ENCODE measurements around the gene SPO11. TPM values are rescaled to one million over a fixed set of nuclear protein-coding genes. Genes with fewer than 3 reads are reported as not detected.
A peak's percentile ranks its signal among the peaks of the same experiment; 100 is the strongest.

The SPO11 gene
- total RNA-seq, 1 experiment from 2014 or later = not detected

DNA sequence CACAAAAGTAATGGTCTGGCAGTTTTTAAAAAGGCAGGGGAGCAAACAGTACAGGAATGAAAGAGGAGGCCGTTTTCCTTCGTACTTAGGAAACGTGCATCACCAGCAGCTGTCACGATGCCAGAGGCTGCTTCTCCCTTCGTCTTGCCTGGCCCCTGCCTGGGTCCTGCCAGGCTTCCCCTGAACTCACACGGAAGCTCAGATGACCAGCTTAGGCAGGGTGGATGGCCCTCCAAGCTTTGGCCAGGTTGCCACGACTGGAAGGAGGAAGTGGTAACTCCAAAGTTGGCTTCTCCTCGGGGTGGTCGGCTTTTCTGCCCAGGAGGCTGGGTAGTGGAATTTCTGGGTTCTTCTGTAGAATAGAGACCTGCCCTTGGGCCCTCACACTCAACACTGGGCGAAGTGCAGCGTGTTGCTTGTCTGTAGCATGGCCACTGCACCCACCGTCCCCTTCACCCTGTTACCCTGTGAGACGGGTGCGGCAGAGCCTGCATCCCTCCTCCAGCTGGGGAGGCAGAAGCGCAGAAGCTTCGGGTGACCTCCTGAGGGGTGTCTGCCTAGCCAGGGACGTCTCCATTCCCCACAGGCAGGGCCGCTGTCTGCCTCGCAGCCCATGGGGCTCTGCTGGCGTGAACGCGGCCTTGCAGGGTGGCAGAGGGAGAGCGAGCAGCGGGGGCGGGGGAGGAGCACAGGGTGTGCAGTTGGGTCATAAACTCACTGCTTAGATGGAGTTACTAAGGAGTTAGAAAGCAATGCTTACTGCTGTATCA, 43.2 kb downstream of the SPO11 start:
- no peak for DNase-seq (ENCODE audit: extremely low read depth, low read depth)

DNA sequence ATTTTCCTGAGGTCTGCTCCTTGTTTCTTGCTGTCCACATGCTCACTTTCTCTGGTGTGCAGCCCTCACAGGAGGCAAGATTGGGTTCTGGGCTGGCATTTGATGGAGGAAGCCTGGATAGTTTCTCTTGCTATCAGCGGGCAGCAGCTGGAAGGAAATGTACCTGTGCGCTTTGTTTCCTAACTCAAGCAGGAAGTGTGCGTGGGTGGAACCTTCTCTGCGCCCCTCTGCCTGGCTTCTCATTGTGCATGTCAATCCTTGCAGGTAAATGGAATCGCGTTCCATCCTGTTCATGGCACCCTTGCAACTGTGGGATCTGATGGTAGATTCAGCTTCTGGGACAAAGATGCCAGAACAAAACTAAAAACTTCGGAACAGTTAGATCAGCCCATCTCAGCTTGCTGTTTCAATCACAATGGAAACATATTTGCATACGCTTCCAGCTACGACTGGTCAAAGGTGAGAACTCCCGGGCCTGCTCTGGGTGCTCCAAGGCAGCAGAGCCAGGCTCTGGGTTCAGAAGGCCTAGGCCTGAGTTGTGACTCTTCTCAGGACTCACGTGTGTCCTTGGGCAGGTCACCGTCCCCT, 44.8 kb downstream of the SPO11 start:
- no peak for DNase-seq (ENCODE audit: extremely low read depth, low read depth)

DNA sequence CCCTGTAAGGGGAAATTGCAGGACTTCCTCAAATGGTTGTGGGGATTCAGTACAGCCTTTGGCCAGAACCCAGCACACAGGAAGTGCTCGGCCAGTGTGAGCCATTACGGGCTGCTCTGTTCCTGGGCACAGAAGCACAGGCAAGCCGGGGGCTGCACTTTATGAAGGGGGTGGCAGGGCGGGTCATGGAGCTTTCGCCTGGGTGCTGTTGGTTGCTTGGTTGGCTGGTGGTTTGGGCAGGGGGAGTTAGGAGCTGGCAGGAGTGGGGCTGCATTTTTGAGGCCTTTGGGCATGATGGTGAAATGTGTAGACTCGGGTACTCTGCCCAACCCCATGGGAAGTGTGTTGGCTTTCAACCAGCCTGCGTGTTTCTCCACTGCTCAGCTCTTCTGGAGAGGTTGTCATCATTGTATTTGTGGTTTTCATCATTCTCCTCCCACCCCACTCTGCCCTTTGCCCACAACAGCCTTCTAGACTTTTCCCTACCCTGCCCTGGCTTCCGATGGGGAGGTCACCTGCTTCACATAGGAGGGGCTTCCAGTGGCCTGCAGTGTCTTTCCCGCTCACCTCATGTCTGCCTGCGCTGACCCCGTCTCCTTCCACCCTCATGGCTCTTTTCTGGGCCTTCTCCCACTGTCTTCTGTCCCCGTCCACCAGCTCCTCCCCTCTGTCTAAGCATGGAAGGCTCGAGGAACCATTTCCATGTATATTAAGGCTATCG, 45.5 kb downstream of the SPO11 start:
- no peak for DNase-seq (ENCODE audit: extremely low read depth, low read depth)

DNA sequence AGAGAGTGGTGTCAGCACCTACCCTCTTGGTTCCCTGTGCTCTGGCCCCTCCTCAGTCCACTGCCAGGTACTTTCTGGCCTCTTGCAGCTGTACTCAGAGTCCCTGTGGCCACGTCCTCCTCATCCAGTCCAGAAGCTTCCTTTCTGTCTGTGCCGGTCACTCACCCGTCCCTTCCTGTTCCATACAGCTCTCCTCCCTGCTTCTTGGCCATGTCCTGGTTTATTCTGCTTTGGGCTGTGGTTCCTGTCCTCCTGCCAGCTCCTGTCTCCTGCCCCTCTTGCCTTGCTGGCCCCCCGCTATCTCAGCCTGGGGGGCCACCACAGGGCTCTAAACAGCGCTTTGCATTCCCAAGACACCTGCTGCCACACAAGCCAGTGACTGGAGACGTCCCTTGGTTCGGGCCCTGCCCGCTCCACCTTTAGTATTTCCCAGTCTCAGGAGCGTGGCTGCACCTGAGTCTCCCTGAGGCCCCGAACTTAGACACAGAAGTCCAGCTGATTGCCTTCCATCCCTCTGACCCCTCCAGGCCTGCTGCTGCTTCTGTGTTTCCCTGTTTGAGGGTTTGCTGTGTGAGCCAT, 46.1 kb downstream of the SPO11 start:
- no peak for DNase-seq (ENCODE audit: extremely low read depth, low read depth)

DNA sequence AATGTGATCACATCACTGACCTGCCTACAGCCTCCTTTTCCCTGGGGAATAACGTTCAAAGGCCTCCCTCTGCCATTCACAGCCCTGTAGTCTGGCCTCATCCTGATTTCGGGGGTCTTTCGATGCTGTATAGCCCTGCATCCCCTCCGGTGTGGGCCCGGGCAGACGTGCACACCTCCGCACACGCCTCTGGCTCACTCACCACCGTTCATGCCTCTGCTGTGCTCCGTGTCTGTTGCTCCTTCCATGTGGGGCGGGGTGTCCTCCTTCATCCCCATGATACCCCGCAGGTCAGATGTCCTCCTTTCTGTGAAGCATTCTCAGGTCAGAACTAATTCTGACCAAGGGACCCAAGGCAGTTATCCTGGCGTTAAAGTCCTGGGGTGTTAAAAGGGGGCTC, 47.7 kb downstream of the SPO11 start:
- no peak for DNase-seq (ENCODE audit: extremely low read depth, low read depth)

DNA sequence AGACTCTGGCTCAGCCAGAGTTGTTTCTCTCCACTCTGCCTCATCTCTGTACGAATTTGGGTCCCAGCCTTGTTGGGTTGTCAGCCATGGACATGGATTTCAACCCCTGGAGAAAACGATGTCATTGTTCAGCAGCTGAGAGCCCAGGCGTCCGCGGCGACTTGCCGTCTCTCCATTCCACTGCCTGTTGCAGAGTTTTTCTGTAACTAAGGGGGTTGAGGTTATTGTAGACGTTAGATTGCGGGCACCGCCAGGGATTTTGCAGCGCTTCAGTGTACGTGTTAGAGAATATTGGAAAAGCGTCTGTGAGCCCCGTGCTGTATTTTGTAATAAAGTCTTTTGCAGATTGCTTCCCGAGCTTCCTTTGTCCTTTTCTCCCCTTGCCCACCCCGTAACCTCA, 48.5 kb downstream of the SPO11 start:
- no peak for DNase-seq (ENCODE audit: extremely low read depth, low read depth)

DNA sequence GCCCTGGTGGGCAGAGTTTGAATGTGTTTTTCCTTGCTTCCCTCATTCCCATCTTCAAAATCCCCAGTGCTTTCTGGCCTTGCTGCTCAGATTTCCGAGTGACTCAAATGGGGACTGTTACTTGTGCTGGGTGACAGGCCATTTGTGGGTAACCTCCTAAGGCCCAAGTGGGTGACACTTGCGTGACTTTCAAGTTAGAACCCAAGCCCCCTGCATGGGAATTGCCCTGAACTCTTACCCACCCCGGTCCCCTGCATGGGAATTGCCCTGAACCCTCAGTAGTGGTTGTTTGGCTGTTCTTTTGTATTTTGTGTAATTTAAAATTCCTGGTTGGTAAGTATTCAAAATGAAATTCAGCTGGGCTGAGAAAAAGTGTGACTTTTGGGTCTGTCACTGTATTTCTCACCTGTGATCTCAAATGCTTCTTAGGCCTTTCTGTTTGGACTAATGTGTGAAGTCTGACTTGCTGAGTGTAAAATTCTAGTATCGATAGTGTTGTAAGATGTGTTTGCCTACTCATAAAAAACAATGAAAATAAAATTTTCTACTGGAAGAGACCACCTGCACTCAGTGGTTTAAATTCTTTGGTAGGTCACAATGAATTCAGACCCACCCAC, 49.2 kb downstream of the SPO11 start:
- DNase-seq (ENCODE audit: extremely low read depth, low read depth) = no peak

DNA sequence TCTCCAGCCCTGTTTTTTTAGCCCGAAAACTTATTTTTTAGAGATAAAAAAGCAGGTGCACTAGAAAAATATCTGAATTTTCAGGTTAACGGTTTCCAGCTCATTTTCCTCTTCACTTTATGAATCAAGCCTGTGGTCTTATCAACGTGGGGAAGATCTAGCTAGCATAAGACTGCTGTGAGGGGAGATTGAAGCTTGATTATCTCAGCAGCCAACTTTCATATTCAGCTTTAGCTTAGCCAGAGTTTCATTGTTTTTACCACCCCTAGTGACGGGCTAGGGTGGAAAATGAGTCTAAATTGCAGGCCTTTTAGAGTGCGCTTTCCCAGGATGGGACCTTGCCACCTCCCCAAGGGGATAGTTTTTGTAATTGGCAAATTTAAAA, 49.7 kb downstream of the SPO11 start:
- no peak for DNase-seq (ENCODE audit: extremely low read depth, low read depth)

DNA sequence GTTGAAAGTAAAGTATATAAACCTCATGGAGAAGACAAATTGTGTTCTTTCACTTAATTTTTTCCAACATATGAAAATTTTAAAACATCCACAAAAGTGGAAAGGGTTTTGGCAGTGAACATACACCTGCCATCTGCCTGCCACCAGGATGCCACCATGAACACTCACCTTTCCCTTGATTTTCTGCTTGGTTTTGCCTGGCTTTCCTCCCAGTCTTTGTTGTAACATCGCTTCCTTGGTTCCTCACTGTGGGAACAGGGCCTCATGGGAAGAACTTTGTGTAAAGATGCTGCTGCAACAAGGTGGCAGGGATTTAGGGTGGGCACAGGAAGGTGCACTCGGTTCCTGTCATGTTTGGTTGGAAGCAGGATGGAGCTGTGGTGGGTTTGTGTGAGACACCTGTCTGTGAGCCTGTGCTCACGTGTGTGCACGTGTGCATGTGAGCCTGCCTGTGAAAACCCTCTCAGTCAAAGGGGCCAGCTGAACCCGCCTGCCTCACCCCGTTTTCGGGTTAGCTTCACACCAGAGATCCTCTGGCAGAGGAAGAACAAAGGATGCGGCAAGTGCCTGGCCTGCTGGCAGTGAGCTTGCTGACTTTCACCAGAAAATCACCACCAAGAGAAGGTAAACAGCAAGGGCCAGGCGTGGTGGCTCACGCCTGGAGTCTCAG, 50.6 kb downstream of the SPO11 start:
- DNase-seq (ENCODE audit: extremely low read depth, low read depth) = no peak

DNA sequence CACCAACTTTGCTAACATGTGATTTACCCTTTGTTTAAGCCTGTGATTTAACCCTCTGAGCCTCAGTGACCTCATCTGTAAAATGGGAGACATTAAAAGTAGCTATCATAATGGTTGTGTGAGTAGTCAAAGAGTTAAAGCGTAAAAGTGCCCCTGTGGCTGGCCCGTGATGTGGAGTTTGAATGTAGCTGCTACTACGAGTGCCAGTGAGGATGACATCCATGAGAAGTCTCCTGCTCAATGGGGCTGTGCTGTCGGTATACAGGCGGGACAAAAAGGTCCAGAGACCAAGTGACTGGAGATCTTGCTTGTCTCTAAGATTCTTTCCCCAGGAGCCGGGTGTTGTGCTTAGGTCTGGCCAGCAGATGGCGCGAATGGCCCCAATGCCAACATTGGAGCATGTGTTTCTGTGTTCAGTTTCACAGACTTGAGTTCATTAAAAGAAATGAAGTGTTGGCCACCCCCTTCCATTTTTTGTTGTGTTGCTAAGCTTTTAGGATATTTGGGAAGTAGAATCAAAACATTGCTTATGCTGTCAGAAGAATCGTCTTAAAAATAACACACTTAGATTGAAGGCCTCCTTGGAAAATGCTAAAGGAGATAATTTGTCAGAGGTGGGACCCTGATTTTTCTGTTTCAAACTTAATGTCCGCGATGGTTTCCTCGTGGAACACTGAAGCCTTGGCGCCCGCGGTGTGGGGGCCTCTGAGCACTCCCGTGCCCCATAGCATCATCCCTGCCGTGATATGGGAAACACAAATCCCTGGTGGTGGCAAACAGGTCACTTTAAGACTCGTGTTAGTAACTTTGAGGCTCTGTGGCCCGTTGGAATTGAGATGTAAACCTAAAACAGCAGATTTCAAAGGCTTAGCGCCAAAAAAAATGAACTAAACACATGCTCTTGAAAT, 52.2 kb downstream of the SPO11 start:
- DNase-seq (ENCODE audit: extremely low read depth, low read depth) = peak; percentile 65

DNA sequence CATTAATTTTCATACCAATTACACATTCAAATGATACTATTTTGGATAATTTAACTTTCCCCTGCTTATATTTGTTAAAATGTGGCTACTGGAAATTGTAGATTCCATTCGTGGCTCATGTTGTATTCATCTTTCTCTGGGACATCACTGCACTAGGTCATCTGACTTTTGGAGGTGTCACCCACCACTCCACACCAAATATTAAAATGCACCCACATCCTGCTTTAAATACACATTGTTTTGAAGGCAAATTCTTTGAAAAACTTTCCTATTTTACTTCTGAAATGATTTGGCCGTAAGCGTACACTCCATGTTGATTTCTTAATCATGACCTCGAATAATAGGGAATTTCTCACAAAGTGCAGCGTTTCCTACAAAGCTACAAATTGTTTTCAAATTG, 52.9 kb downstream of the SPO11 start:
- DNase-seq (ENCODE audit: extremely low read depth, low read depth) = no peak

DNA sequence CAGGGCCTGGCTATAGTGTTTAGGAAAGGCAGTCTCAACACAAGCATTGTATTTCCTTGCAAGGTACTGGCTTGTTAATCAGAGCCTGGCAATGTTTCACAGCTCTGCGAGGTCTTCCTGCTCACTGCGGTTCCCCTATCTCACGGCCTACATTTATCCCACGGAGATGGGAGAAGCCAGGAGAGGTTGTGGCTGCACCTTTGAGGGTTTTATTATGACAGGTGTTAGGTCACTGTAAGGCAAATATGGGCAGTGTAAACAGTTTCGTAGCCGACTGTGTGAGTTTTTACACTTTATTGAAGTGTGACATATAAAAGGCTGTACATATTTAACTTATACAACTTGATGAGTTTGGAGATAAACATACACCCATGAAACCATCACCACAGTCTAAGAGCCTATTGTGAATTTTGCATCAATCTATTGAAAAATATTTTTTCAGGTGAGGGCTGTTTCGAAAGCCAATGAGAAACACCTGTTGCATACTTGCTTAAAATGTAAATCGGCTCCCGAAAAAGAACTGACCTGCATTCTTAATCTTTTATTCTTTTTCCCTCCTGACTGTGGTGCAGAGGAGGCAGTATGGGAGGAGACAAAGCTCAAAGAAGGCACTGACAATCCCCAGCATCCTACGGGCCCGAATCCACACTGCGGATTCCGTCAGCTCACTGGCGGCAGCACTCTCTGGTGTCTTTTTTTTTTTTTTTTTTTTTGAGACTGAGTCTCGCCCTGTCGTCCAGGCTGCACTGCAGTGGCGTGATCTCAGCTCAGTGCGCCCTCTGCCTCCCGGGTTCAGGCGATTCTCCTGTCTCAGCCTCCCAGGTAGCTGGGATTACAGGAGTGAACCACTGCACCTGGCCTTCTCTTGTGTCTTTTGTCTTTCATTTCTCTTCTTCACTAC, 54.1 kb downstream of the SPO11 start:
- DNase-seq (ENCODE audit: extremely low read depth, low read depth) = no peak

DNA sequence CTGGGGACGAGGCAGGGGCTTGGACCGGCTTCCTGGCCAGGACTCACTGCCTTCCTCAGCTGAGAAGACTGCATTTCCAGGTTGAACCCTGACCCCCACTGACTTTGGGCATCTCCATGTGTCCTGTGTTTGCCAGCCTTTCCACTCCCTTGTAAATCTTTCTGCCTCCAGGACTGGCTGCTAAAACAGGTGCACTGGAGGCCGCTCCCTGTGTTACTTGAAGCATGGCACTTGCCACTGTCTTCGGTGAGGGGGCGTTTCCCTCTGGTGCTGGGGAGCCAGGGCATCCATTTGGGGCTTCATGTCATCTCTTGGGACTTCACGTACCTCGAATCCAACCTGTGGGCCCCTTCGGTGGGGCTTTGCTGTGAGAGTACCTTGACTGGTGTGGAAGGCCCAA, 54.9 kb downstream of the SPO11 start:
- DNase-seq (ENCODE audit: extremely low read depth, low read depth) = no peak

DNA sequence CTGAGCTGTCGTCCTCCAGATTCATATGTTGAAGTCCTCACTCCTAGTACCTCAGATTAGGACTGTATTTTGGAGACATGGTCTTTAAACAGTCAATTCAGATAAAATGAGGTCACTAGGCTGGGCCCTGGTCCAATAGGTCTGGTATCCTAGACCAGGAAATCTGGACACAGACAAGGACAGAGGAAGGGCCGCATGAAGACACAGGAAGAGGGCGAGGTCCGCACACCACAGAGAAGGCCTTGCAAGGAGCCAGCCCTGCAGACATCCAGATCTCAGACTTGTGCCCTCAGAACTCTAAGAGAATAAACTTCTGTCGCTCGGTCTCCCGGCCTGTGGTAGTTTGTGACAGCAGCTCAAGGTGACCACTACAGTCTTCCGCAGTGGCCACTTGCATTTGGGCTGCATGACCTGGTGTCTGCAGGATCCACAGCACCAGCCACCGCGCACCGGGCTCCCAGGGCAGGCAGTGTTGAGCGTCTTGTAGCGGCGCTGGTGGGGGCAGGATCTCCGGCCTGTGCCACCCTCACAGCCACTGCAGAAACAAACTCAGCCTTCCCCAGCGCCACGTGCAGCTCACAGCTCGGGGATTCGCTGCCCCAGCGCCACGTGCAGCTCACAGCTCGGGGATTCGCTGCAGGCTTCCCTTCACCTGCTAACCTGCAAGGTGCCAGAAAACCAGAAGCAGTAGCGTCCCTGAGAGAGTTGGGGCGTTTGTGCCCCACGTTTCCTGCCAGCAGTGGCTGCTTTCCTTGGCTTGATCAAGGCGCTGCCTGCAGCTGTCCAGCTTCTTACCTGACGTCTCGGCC, 55.6 kb downstream of the SPO11 start:
- no peak for DNase-seq (ENCODE audit: extremely low read depth, low read depth)

DNA sequence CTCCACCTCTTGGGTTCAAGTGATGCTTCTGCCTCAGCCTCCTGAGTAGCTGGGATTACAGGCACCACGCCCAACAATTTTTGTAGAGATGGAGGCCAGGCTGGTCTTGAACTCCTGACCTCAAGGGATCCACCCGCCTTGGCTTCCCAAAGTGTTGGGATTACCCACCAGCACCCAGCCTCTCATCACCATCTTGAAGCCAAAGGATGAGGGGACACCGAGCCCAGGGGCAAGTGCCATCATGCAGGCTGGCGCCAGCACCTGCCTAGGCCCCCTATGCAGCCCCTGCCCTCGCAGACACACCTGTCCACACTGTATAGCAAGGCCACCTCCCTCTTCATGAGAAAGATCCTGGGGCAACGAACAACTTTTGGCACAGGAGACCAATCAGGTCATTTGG, 56.3 kb downstream of the SPO11 start:
- DNase-seq (ENCODE audit: extremely low read depth, low read depth) = no peak

DNA sequence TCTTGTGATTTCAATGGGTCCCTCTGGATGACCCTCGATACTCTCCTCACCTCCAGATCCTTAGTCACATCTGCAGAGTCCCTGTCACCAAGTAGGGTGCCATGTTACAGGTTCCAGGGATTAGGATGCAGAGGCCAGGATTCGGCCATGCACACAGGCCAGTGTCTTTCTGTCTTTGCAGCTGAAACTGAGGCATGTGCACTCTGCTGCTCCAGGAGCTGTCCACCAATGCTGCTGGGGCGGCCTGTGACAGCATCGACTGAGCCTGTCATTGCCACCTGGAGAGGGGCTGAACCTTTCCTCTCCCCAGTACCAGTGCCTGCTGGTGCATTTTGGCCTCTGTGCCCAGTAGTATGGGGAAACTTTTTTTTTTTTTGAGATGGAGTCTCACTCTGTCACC, 57.2 kb downstream of the SPO11 start:
- no peak for DNase-seq (ENCODE audit: extremely low read depth, low read depth)

DNA sequence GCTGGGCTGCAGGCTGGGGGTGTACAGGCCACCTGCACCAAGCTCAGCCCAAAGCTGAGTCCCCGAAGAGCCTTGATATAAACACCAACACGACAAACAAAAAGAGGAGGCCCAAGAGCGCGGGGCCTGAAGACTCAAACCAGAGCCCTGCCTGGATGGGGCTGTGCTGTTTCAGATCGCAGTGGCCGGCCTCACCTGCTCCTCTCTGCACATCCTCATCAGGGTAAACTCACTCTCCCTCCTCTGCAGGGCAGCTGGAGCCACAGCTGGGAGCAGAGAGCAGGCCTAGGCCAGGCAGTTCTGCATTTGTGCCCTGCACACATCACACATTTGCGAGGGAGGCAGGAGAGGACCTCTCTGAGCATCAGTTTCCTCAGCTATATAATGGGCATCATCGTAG, 57.9 kb downstream of the SPO11 start:
- DNase-seq (ENCODE audit: extremely low read depth, low read depth) = no peak

DNA sequence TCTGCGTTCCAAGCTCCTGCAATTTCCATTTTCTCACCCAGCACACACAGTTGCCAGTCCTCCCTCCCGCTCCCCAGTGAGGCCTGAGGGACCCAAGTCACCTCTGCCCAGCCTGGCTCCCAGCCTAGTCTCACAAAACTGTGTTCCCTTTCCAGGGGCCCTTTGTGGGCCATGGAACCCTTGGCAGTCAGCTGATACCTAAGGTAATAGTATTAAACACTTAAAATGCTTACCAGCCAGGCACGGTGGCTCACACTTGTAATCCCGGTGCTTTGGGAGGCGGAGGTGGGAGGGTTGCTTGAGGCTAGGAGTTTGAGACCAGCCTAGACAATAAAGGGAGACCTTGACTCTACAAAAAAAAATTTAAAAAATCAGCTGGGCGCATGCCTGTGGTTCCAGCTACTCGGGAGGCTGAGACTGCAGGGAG, 58.4 kb downstream of the SPO11 start:
- DNase-seq (ENCODE audit: extremely low read depth, low read depth) = no peak
